ENCODE measurements around the gene ZMIZ1.

- TF ChIP-seq CTCF (IDR thresholded peaks at IDR 0.05) (no peak), EP300 (IDR thresholded peaks at IDR 0.05) (no peak)
Observed at GRCh38 chr10:79296431-79296830, 227.7 kb downstream of the ZMIZ1 start.

Measured in suprapubic skin (tissue), 3 donors.